Cardiac septum (tissue), 1 donor: ENCODE results near the gene TMEM89. TPM values are rescaled to one million over a fixed set of nuclear protein-coding genes. Genes with fewer than 3 reads are reported as not detected.

ENCODE experiments used
- microRNA-seq: library from miRNA; unstranded; fragments of <30 nt; microRNA quantifications from one replicate; pipeline ENCODE4 v1.2.0, GENCODE V29; 2020
- total RNA-seq: library from RNA; stranded (reverse); fragmentation: NEBNext Ultra II Directional; extraction: Animal tissue kit (Norgen Biotek cat#: 25700); gene quantifications from one replicate; pipeline ENCODE4 v1.2.1, GENCODE V29; 2021
- donor health status: DM: no; HTN: no; CAD: no.

TMEM89 gene
- total RNA-seq, 1 donor from 2014 or later = not detected

Small RNAs within 50 kb of the gene (microRNA-seq; reads per million reads assigned to microRNA genes)
- gene MIR4793 = not detected
- not detected for gene MIR711

Other genes starting within 250 kb of the TMEM89 start
- gene FBXW12, start 249.6 kb downstream of the TMEM89 start, total RNA-seq = not detected
- gene PLXNB1, start 191.7 kb downstream of the TMEM89 start, total RNA-seq = 43.4 TPM
- gene CCDC51, start 181.7 kb downstream of the TMEM89 start, total RNA-seq = 8.9 TPM
- gene TMA7, start 181.5 kb downstream of the TMEM89 start, total RNA-seq = 192 TPM
- gene ATRIP, start 175.0 kb downstream of the TMEM89 start, total RNA-seq = 4.1 TPM
- 47.8 TPM for gene SHISA5, start 117.6 kb downstream of the TMEM89 start, total RNA-seq
- gene PFKFB4, start 65.0 kb downstream of the TMEM89 start, total RNA-seq = 1.5 TPM
- 0.48 TPM for gene UCN2, start 58.0 kb downstream of the TMEM89 start, total RNA-seq
- gene COL7A1, start 26.4 kb downstream of the TMEM89 start, total RNA-seq = 26.5 TPM
- gene UQCRC1, start 12.1 kb downstream of the TMEM89 start, total RNA-seq = 753 TPM
- gene SLC26A6, start 13.7 kb upstream of the TMEM89 start, total RNA-seq = 8.9 TPM
- 0.22 TPM for gene CELSR3, start 41.1 kb upstream of the TMEM89 start, total RNA-seq
- gene NCKIPSD, start 64.1 kb upstream of the TMEM89 start, total RNA-seq = 22.5 TPM
- gene IP6K2, start 95.5 kb upstream of the TMEM89 start, total RNA-seq = 23.9 TPM
- 48.1 TPM for gene PRKAR2A, start 226.1 kb upstream of the TMEM89 start, total RNA-seq